HL-60/S4 treated with phorbol 12-myristate 13-acetate at 8.2 ng/mL for 4 days and 3 days (cell line): ENCODE data around the gene DHX34.
"Not testable (repeated sequence)": the region's sequence is repeated elsewhere in the genome, so short reads cannot be mapped to it uniquely, and the experiment has no call there.

ENCODE experiments used
- in situ Hi-C: fragments of 300-500 bp; cut with MboI; formaldehyde crosslinking; loops from 2 replicates; pipeline ENCODE4 v1.15.0; 2022; ENCODE audit warnings: low sequenced_read_pairs

DHX34 gene

GRCh38 chr19:47383890-47384289 lies 34.8 kb downstream of the DHX34 start:
- in situ Hi-C loops: not testable (repeated sequence)

GRCh38 chr19:47384533-47384932 lies 35.4 kb downstream of the DHX34 start:
- in situ Hi-C loops: not testable (repeated sequence)

GRCh38 chr19:47386582-47386981 lies 37.5 kb downstream of the DHX34 start:
- in situ Hi-C loops: not testable (repeated sequence)

- in situ Hi-C loops: not testable (repeated sequence)
Observed at GRCh38 chr19:47387623-47388022, 38.5 kb downstream of the DHX34 start.

GRCh38 chr19:47388721-47389120 lies 39.6 kb downstream of the DHX34 start:
- in situ Hi-C loops: not testable (repeated sequence)

- in situ Hi-C loops: no loop called here
Observed at GRCh38 chr19:47389150-47389556, 40.0 kb downstream of the DHX34 start.

- in situ Hi-C loops: no loop called here
Observed at GRCh38 chr19:47390533-47391488, 41.7 kb downstream of the DHX34 start.

- in situ Hi-C loops: no loop called here
Observed at GRCh38 chr19:47391510-47392223, 42.6 kb downstream of the DHX34 start.

- in situ Hi-C loops: no loop called here
Observed at GRCh38 chr19:47398707-47399597, 49.8 kb downstream of the DHX34 start.

GRCh38 chr19:47402504-47402903 lies 53.4 kb downstream of the DHX34 start:
- in situ Hi-C loops: loop anchor here (10.0 kb wide), 1 partner anchor 108 kb away; no protein-coding TSS in a partner anchor

- in situ Hi-C loops: loop anchor here (10.0 kb wide), 1 partner anchor 110 kb away; no protein-coding TSS in a partner anchor
Observed at GRCh38 chr19:47404334-47405196, 55.5 kb downstream of the DHX34 start.

- in situ Hi-C loops: loop anchor here (10.0 kb wide), 1 partner anchor 110 kb away; no protein-coding TSS in a partner anchor
Observed at GRCh38 chr19:47405197-47405550, 56.1 kb downstream of the DHX34 start.

- in situ Hi-C loops: loop anchor here (10.0 kb wide), 1 partner anchor 111 kb away; no protein-coding TSS in a partner anchor
Observed at GRCh38 chr19:47405854-47406417, 56.8 kb downstream of the DHX34 start.

GRCh38 chr19:47406711-47407416 lies 57.7 kb downstream of the DHX34 start:
- in situ Hi-C loops: loop anchor here (10.0 kb wide), 1 partner anchor 112 kb away; no protein-coding TSS in a partner anchor

- in situ Hi-C loops: loop anchor here (10.0 kb wide), 1 partner anchor 113 kb away; no protein-coding TSS in a partner anchor
Observed at GRCh38 chr19:47407417-47407774, 58.3 kb downstream of the DHX34 start.

- in situ Hi-C loops: loop anchor here (10.0 kb wide), 1 partner anchor 114 kb away; no protein-coding TSS in a partner anchor
Observed at GRCh38 chr19:47408156-47408938, 59.2 kb downstream of the DHX34 start.

- in situ Hi-C loops: no loop called here
Observed at GRCh38 chr19:47411101-47411500, 62.0 kb downstream of the DHX34 start.

- in situ Hi-C loops: not testable (repeated sequence)
Observed at GRCh38 chr19:47411696-47412095, 62.6 kb downstream of the DHX34 start.
